ENCODE measurements around the gene DENND4B.

DNA sequence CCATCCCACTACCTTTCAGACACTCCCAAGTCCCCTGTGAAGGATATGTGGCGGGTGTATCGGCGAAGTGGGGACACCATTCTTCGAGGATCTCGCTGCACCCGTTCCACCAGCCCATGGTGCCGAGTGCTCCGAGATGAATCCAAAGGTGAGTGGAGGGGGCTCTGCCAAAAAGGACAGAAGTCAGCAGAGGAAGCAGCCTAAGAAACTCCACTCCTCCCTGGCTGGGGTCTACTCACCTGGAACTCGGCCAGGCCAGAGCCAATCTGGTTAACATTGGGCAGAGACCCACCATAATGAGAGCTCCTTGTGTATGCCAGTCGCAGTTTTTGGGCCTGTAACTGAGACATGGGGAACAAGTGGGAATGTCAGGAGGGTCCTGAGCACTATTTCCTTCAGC lies 8.3 kb upstream of the DENND4B start:
- TF ChIP-seq SP1 (IDR thresholded peaks at IDR 0.05) (no peak), FOXM1 (IDR thresholded peaks at IDR 0.05; ENCODE audit: borderline replicate concordance) (no peak), NFRKB (IDR thresholded peaks at IDR 0.05) (no peak)
